HL-60 (cell line): ENCODE data around the gene GPC1.

Experiments
- DNase-seq, 2 experiments: peaks; one replicate each; pipeline ENCODE4 v3.0.0-alpha.2; 2010 to 2020; ENCODE audit warnings: low read depth in 1 of 2, low spot score in 1 of 2
- H3K27ac ChIP-seq: fragments of 250-450 bp; sonication (Bioruptor Pico); replicated peaks from 2 replicates; pipeline ENCODE4 v1.5.1; 2020; ENCODE audit warnings: mild to moderate bottlenecking, moderate library complexity
- H3K27me3 ChIP-seq: fragments of 250-450 bp; sonication (Bioruptor Pico); 2 replicates; pipeline ENCODE4 v1.5.1; 2021; ENCODE audit warnings: mild to moderate bottlenecking, moderate library complexity; ENCODE audit not compliant: insufficient read depth, poor library complexity, severe bottlenecking
- H3K4me3 ChIP-seq: replicated peaks from 2 replicates; pipeline ENCODE4 v1.5.1; 2011; ENCODE audit warnings: mild to moderate bottlenecking, control low read depth, low read length; ENCODE audit not compliant: insufficient read depth
- GABPA ChIP-seq: IDR thresholded peaks from 2 replicates; pipeline ENCODE4 v1.6.1; 2012; ENCODE audit warnings: low read depth
- POLR2AphosphoS5 ChIP-seq: IDR thresholded peaks from 2 replicates; pipeline ENCODE4 v1.6.1; 2012; ENCODE audit warnings: low read depth
- SPI1 ChIP-seq: IDR thresholded peaks from 2 replicates; pipeline ENCODE4 v1.6.1; 2012; ENCODE audit warnings: low read depth, mild to moderate bottlenecking, borderline replicate concordance
- TF ChIP-seq, protein P1 (sequence below): IDR thresholded peaks from one replicate; pipeline ENCODE4 v1.5.1; 2011; ENCODE audit warnings: low read length, control low read depth, inconsistent platforms; ENCODE audit not compliant: insufficient read depth
- TF ChIP-seq, protein P2 (sequence below): IDR thresholded peaks from 2 replicates; pipeline ENCODE4 v1.6.1; 2012; ENCODE audit warnings: low read depth; ENCODE audit not compliant: insufficient replicate concordance

GPC1 gene

DNA sequence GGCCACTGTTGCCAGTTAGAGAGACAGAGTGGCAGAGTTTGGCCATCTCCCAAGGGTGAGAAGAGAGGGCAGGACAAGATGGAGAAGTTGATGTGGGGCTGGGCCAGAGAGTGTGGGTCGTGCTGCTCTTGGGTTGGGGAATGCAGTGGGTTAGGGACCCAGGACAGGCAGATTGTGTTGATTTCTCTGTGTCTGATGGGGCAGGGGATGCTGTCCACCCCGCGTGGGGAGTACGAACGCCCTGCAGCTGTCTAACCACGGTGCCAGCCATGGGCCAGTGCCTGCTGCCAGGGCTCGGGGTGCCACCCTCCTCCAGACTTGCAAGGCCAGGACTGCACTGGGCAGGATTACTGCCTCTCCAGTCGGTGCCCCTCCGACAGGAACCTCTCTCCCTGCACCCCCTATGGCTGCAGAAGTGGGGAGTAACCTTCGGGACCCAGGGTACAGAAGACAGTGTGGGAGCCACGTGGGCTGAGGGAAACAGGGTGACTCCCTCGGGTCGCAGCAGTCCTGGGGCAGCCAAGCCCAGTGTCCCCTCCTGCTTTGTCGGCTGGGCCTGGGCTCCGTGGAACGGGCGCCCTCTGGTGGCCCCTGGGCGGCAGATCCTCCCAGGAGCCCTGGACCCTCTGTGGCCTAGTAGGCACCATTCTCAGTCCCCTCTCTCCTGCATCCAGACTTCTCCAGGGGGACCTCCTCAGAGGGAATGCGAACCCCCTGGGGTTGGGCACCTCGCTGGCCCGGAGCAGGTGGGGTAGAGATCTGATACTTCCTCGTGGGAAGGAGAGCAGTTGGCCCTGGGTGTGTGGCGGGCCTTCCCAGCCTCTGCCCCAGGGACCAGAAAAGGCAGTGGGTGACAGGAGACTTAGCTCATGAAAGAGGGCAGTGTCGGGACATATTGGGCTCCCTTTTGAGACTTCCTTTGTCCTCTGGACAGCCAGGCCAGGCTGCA is 2.7 kb downstream of the GPC1 start:
- TF ChIP-seq, protein P1, sequence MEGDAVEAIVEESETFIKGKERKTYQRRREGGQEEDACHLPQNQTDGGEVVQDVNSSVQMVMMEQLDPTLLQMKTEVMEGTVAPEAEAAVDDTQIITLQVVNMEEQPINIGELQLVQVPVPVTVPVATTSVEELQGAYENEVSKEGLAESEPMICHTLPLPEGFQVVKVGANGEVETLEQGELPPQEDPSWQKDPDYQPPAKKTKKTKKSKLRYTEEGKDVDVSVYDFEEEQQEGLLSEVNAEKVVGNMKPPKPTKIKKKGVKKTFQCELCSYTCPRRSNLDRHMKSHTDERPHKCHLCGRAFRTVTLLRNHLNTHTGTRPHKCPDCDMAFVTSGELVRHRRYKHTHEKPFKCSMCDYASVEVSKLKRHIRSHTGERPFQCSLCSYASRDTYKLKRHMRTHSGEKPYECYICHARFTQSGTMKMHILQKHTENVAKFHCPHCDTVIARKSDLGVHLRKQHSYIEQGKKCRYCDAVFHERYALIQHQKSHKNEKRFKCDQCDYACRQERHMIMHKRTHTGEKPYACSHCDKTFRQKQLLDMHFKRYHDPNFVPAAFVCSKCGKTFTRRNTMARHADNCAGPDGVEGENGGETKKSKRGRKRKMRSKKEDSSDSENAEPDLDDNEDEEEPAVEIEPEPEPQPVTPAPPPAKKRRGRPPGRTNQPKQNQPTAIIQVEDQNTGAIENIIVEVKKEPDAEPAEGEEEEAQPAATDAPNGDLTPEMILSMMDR, result peak; percentile 93
- TF ChIP-seq GABPA (no peak), SPI1 (no peak), POLR2AphosphoS5 (no peak)
- TF ChIP-seq, protein P2, sequence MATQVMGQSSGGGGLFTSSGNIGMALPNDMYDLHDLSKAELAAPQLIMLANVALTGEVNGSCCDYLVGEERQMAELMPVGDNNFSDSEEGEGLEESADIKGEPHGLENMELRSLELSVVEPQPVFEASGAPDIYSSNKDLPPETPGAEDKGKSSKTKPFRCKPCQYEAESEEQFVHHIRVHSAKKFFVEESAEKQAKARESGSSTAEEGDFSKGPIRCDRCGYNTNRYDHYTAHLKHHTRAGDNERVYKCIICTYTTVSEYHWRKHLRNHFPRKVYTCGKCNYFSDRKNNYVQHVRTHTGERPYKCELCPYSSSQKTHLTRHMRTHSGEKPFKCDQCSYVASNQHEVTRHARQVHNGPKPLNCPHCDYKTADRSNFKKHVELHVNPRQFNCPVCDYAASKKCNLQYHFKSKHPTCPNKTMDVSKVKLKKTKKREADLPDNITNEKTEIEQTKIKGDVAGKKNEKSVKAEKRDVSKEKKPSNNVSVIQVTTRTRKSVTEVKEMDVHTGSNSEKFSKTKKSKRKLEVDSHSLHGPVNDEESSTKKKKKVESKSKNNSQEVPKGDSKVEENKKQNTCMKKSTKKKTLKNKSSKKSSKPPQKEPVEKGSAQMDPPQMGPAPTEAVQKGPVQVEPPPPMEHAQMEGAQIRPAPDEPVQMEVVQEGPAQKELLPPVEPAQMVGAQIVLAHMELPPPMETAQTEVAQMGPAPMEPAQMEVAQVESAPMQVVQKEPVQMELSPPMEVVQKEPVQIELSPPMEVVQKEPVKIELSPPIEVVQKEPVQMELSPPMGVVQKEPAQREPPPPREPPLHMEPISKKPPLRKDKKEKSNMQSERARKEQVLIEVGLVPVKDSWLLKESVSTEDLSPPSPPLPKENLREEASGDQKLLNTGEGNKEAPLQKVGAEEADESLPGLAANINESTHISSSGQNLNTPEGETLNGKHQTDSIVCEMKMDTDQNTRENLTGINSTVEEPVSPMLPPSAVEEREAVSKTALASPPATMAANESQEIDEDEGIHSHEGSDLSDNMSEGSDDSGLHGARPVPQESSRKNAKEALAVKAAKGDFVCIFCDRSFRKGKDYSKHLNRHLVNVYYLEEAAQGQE, result no peak
- DNase-seq, result peak; percentile 23 to 33
- Histone ChIP-seq H3K27me3 (peaks cover 33% of the 10 kb centered on the region), H3K4me3 (no peak overlapping the region), H3K27ac (no peak overlapping the region)

DNA sequence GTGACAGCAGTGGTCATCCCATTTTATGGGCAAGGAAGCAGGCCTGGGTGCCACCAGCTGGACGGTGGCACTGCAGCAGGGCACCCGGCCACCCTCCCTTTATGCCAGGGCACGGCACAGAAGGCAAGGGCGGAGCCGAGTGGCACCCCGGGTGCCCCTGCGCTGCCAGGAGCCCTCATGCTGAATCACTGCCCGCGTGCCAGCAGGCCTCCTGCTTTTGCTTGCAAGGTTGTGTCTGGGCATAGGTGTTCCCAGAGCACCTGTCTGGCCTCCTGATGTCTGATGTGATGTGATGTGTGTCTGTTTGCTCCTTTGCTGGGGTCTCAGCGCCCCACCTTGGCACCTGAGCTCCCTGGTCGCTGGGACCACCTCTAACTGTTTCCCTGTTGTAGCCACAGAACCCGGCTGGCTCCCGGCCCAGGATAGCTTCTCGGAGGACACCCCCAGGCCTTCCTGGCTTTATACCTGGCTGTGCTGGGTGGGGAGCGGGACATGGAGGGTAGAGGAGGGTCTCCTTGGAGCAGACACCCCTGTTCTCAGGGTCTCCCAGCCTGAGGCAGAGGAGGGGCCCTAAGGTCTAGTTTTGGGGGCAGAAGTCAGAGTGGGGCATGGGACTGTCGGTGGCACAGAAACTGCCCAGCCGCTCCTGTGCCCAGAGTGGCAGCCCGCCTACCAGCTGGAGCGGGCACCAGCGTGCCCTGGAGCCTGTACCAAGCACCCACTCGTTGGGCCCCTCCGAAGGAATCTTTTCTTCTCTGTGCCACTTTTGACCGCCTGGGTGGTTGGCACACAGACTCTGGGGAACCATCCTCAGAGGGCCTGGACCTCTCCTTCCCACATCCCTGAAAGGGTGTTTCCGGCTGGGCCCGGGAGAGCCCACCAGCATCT is 3.6 kb downstream of the GPC1 start:
- TF ChIP-seq, protein P2, result no peak
- TF ChIP-seq GABPA (no peak), POLR2AphosphoS5 (no peak), SPI1 (no peak)
- TF ChIP-seq, protein P1, result no peak
- Histone ChIP-seq H3K27me3 (peaks cover 25% of the 10 kb centered on the region), H3K4me3 (no peak overlapping the region), H3K27ac (no peak overlapping the region)
- DNase-seq, result no peak

DNA sequence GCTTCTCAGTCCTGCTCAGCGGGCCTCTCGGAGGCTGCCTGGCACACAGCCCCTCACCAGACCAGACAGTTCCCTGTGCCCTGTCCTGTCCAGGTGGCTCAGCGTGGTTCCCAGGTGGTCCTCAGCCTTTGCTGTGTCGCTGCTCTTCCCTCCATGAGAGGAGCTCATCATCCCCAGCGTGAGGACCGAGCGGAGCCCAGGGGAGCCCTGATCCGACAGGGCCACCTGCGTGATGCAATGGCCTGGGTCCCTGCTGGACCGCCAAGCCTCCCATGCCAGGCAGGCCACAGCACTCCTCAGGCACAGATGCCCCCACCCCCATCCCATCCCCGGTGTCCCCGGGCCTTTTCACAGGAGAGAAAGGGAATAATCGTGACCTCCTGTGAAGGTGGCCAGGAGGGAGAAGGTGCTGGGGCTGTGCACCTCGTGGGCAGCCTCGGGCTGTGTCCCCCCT is 4.3 kb downstream of the GPC1 start:
- TF ChIP-seq, protein P1, result no peak
- TF ChIP-seq POLR2AphosphoS5 (no peak), SPI1 (no peak), GABPA (no peak)
- TF ChIP-seq, protein P2, result no peak
- Histone ChIP-seq H3K27ac (no peak overlapping the region), H3K4me3 (no peak overlapping the region), H3K27me3 (peaks cover 19% of the 10 kb centered on the region)
- no peak for DNase-seq
